Measurements from ENCODE around the gene CD6.

Gene CD6, protein sequence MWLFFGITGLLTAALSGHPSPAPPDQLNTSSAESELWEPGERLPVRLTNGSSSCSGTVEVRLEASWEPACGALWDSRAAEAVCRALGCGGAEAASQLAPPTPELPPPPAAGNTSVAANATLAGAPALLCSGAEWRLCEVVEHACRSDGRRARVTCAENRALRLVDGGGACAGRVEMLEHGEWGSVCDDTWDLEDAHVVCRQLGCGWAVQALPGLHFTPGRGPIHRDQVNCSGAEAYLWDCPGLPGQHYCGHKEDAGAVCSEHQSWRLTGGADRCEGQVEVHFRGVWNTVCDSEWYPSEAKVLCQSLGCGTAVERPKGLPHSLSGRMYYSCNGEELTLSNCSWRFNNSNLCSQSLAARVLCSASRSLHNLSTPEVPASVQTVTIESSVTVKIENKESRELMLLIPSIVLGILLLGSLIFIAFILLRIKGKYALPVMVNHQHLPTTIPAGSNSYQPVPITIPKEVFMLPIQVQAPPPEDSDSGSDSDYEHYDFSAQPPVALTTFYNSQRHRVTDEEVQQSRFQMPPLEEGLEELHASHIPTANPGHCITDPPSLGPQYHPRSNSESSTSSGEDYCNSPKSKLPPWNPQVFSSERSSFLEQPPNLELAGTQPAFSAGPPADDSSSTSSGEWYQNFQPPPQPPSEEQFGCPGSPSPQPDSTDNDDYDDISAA

DNA sequence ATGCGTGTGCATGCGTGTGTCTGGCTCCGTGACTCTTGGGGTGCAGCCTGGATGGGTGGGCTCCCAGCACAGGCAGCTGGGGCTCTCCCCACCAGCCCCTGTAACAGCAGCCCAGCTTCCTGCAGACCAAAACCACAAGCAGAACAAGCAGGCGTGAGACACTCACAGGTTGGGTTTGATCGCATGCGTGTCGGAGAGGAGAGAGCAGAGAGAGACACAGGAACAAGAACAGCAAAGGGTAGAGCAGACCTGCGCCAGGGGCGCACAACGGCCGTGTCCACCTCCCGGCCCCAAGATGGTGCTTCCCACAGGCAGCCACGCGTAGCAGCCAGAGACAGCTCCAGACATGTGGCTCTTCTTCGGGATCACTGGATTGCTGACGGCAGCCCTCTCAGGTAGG is at the start of gene CD6:
Gene CD6 (plus strand): TSS at position 161 of the 400 bp plus-strand sequence. CDS start 186 bp downstream, at position 347.
- DNase-seq: no peak

DNA sequence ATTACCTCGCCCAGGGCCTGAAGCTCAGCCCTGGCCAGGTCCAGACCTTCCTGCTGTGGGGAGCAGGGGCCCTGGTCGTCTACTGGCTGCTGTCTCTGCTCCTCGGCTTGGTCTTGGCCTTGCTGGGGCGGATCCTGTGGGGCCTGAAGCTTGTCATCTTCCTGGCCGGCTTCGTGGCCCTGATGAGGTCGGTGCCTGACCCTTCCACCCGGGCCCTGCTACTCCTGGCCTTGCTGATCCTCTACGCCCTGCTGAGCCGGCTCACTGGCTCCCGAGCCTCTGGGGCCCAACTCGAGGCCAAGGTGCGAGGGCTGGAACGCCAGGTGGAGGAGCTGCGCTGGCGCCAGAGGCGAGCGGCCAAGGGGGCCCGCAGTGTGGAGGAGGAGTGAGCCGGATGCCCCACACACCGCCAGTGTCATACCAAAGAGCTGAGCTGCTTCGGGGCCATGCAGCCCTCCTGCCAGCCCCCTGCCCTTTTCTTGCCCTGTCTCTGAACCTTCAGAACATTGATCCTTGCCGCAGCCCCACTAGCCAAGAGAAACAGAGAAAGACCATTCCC is 49.6 kb upstream of the CD6 start:
- DNase-seq: no peak

DNA sequence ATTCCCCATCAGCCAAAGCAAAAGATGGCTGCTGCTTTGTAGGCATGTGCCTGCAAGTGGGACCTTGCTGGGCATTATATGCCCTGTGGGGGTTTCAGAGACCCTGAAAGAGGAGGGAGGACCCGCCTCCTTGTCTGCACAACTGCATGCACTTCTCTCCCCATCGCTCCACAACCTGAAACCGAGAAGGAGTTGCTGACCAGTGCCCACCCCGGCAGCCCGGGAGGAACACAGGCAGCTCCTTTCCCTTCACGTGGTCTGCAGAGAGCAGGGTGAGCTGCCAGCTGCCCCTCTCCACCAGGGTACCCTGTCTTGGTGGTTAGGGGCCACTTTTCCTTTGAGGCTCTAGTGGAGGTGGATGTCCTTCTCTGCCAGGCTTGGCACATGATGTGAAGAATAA is 48.6 kb upstream of the CD6 start:
- DNase-seq: no peak

DNA sequence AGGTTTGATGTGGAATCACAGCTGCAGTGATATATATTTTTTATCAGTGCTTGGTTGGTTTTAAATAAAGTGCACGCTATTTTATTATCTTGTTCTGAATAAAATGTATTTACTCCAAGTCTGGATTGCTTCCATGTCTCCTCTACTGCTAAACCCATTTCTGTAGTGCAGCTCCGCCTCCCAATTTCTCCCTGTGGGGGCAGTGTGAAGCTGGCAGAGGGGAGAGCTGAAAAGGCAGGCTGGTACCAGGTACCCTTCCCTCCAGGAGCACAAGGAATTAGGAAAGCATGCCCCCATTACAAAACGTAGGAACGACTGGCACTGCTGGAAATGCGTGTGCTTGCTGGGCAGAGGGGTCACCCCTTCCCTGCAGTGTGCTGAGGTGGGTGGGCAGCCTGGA is 48.2 kb upstream of the CD6 start:
- DNase-seq: no peak

DNA sequence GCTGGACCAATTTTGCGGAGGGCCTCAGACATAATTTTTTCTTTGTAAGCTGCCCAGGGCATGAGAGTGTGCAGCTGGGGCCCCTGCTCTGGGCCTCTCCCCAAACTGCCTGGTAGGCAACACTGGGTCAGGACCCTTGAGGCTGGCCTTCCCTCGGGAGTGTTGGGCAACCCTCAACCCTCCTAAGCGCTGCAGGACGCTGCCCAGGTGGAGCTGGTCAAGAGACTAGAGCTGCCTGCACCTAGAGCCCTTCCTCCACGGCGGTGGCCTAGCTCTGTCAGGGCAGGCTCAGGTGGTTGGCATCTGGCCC is 47.7 kb upstream of the CD6 start:
- no peak for DNase-seq

DNA sequence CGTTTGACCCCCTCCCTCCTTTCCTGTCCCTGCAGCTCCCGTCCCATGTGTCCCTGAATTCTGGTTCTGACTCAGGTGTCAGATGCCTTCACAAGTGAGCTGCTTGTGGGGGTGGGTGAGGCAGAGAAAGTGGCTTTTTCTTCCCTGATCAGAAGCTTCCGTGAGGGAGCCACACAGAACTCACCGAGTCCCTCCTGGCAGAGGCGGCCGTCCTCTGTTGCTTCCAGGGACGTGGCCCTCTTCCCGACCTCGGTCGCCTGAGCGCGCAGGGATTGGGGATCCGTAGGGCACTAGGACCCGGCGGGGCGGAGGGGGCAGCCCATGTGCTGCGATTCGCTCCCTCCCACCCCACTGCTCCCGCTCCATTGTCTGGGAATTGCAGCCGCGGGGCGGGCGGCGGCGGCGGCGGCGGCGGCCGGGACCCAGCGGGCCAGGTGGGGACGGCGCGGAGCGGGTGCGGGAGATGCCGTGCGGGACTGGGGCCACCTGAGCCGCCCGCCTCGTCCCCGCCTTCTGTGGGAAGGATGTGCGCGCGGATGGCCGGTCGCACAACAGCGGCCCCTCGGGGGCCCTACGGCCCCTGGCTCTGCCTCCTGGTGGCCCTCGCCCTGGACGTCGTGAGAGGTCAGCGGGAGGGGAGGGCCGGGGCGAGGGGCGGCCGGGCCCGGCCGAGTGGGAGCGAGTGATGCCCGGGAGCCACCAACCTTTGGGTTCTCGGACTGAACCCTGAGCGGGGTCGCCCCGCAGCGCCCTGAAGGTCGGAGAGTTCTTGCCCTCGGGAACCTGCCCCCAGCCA is 47.2 kb upstream of the CD6 start, which contains the start of gene TMEM132A:
Gene TMEM132A (plus strand): TSS at position 351 of the 796 bp plus-strand sequence. CDS start 174 bp downstream, at position 525.
- peak; percentile 35 for DNase-seq

DNA sequence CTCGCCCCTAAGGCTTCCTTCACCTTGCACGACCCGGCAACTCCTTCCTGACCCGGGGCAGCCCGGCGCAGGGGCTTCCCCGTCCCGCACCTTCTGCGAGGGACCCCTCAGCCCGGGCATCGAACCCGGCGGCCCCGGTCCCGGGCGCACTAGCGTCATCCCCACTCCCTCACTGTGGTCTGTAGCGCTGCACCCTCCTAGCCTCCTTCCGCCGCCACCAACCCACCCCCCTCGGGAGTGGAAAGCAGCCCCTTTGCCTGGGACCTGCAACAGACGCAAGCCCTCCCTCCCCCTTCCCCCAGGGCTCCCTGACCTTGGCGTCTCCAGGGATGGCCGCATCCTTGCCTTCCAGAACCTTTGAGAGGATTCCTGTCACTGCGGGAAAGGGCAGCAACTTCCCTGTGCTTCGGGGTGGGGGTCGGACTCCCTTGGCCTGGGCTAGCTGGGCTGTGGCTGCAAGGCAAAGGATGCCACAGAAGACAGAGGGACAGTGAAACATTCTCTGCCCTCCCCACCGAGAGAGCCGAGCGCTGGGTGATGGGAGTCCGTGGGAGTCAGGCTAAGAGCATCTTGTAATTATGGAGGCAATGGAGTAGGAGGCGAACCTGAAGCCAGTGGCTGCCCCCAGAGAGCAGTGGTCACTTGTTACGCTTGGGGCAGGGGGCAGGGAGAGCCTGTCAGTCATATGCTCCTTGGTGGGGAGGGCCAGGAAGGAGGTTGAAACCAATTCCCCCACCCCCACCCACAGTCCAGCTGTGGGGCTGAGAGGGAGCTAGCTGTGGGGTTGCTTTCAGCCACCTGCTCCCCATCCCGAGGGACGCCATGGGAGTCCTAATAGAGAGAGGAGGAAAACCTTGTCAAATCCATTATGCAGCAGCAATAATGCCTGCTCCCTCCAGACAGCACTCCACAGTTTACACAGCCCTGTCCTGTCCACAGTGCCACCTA is 46.3 kb upstream of the CD6 start:
- DNase-seq: no peak

DNA sequence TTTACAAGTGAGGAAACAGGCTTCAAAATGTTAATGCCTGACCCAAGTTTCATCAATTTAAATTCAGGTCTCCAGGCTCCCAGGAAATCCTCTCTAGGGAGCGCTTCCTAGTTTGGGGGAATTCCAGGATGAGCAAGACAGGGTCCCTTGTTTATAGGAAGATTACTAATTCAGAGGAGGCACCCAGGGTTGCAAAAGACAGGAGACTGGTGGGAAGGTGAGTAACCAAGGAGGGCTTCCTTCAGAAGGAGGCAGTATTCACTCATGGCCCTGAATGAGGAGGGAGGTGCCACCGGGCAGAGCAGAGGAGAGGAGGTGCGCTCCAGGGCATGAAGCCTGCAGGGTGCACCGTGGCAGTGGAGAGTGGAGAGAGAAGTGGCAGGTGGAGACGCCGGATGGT is 45.6 kb upstream of the CD6 start:
- no peak for DNase-seq

DNA sequence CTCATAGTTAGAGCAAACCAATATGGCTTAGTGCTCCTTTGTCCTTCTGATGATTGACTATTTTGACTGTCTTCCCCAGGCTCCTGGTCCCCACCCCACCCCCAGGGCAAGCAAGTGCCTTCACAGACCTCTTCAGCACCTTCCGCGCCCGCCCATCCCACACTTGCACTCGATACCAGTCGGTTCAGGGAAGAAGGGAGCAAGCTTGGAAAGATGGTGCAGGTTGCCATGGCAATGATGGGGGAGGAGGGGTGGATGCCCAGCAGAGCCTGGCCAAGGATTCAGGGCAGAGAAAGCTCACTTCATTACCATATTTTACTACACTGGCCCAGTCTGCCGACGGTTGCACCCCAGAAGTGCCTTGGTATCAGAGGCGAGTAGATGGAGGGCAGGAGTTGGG is 45.0 kb upstream of the CD6 start:
- no peak for DNase-seq

DNA sequence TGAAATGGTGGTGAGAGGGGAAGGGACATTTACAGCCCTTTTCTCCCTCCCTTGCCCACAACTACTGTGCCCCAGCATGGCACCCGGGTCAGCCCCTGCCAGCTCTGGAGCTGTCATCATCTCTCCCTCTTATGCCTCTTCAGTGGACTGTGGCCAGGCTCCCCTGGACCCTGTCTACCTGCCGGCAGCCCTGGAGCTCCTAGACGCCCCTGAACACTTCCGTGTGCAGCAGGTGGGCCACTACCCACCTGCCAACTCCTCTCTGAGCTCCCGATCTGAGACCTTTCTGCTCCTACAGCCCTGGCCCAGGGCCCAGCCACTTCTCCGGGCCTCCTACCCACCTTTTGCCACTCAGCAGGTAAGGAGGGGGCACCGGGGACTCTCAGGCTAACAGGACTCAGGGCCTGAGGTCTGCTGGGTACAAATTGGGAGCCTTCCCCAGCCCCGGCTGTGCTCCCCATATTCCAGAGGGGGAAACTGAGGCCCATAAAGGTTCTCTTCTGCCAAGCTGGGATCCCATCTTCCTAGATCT is 44.4 kb upstream of the CD6 start:
- no peak for DNase-seq

DNA sequence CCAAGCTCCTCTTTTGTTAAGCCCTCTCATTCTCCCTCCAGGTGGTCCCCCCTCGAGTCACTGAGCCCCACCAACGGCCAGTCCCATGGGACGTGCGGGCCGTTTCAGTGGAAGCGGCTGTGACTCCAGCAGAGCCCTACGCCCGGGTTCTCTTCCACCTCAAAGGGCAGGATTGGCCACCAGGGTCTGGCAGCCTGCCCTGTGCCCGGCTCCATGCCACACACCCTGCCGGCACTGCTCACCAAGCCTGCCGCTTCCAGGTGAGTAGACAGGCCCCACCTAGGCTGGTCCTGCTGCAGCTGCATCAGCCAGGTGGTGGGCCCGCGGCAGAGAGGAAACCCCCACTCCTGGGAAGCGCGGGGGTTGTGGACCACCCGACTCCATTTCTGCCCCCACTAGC is 43.9 kb upstream of the CD6 start:
- DNase-seq: no peak

DNA sequence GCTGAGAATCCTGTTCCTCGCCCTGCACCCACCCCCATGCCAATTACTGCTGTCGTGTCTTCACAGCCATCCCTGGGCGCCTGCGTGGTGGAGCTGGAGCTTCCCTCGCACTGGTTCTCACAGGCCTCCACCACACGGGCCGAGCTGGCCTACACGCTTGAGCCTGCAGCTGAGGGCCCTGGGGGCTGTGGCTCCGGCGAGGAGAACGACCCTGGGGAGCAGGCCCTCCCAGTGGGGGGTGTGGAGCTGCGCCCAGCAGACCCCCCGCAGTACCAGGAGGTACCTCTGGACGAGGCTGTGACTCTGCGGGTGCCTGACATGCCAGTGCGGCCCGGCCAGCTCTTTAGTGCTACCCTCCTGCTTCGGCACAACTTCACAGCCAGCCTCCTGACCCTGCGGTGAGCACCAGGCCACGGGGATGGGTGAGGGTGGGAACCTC is 42.9 kb upstream of the CD6 start:
- no peak for DNase-seq

DNA sequence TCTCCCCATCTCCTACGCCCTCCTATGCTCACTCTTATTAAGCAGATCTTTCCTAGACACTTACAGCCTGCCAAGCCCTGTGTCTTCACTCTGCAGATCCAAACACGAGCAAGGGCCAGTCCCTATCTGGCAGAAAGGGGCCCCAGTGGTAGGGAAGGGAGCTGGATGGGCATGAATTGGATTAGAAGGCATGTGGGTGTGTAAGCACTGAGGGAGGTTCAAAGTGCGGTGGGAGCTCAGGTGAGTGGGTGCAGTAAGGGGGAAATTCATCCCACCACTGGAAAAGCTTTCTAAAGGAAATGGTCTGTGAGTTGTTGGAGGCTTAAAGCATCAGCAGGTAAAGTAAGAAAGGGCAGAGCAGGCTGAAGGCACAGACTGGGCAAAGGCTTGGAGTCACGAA is 41.7 kb upstream of the CD6 start:
- no peak for DNase-seq

DNA sequence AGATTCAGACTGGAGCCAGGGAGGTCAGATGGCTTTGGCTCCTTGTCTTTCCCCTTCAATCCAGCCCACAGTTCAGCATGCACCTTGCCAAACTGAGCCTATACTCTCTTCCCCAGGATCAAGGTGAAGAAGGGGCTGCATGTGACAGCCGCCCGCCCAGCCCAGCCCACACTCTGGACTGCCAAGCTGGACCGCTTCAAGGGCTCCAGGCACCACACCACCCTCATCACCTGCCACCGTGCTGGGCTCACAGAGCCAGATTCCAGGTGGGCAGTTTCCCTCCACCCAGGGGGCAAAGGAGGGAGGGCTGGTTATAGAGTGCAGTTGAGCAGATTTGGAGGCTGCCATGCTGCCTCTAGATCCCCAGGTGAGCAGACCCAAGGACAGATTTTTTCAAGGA is 41.1 kb upstream of the CD6 start:
- DNase-seq: no peak

DNA sequence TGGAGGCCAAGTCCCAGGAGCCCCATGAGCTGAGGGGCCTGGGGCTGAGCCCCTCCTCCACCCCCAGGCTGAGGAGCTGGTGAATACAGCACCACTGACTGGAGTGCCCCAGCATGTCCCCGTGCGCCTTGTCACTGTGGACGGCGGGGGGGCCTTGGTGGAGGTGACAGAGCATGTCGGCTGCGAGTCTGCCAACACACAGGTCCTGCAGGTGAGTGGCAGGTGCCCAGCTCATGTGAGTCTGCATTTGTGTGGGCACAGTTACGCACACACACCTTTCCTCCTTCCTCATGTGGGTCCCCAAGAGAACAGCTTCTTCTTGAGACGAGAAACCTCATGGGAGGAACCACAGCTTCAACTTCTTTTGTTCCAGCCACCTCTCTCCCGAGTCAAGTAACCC is 39.6 kb upstream of the CD6 start:
- no peak for DNase-seq

DNA sequence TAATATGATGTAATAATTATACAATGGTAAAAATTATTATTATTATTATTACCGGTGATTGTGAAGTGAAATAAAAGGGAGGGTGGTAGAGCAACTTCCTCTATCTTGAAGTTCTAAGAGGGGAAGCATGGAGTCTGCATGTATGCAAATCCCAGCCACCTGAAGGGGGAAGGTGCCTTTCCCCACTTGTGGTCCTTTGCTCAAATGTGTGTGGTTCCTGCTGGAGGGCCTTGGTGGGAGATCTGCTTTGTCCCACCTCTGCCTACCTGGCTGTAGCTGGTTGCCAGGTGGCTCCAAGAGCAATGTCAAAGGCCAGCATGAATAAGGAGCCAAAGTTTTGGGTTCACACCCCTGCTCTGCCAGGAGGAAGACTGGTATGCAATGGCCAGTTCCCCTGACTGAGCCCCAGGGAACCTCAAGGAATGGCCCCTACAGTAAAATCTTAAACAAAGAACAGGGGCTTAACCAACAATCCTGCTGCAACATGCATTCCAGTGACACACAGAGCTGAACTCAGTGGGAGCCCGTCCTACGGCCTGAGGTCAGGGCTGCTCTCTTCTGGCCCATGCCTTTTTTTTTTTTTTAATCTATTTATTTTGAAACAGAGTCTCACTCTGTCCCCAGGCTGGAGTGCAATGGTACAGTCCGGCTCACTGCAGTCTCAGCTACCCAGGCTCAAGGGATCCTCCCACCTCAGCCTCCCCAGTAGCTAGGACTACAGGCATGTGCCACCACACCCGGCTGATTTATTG is 38.7 kb upstream of the CD6 start:
- no peak for DNase-seq

DNA sequence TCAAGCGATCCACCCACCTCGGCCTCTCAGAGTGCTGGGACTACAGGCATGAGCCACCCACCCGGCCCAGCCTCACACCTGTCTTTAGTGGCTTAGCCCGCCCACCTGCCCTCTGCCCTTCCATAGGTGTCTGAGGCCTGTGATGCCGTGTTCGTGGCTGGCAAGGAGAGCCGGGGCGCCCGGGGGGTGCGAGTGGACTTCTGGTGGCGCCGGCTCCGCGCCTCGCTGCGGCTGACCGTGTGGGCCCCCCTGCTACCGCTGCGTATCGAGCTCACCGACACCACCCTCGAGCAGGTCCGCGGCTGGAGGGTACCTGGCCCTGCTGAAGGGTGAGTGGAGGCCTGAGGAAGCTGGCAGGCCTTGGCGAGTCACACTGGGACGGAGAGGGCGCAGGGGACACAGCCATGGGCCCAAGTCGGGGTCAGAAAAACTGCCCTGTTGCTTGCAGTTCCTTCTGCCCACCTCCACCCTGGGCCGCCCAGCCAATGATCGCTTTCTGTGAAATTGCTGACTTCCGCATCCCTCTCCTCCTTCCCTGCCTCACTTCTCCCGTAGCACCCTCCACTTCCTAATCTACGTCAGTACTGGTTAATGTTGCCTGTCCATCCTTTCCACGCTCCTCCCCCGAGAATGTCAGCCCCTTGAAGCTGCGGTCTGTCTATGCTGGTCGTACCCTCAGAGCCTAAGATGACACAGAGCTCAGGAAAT is 37.9 kb upstream of the CD6 start:
- no peak for DNase-seq

DNA sequence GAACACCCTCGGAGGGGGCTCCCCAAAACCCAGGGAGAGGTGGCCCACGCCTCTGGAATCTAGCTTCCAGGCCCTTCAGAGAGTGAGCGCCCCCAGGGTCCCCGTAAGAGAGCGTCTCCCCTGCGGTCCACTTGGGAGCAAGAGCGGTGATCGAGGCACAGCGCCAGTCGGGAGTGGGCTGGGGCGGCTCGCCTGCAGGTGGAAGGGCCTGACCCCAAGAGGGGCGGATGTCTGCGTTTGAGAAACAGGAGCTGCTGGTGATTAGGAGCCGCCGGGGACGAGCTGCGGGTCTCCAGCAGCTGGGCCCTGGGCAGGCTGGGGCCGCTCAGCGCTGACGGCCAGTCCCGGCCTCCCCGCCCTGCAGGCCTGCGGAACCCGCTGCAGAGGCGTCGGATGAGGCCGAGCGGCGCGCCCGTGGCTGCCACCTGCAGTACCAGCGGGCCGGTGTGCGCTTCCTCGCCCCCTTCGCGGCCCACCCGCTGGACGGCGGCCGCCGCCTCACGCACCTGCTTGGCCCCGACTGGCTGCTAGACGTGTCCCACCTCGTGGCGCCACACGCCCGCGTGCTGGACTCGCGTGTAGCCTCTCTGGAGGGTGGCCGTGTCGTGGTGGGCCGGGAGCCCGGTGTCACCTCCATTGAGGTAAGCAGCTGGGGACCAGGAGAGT is 37.2 kb upstream of the CD6 start:
- DNase-seq: no peak

DNA sequence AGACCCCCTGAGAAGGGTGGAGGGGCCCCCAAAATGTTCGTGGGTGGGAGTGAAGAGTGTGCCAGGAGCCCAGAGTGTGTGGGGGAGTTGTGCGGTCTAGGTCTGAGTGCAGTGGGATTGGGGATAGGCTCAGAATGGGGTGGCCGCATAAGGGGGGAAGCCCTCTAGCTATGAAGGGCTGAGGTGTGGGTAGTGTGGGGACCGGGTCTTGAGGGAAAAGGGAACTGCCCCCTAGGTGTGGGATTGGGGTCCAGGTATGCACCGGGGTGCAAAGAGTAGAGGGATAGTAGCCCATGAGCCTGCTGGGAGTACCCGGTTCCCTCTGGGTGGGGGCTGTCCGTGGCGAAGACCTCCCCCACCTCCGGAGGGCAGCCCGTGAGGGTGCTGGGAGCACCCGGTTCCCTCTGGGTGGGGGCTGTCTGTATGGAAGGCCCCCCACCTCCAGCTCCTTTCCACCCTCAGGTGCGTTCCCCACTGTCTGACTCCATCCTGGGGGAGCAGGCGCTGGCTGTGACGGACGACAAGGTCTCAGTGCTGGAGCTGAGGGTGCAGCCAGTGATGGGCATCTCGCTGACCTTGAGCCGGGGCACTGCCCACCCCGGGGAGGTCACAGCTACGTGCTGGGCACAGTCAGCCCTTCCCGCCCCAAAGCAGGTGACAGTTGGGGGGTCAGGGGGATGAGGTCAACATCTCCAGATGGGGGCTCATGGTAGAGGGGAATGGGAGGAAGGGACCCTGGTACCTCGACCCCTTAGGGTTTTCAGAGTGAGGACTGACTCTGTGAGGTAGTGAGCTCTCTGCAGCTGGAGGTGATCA is 36.5 kb upstream of the CD6 start:
- no peak for DNase-seq
